IPS-18c (cell line): ENCODE data around the gene HFM1.
"Not testable (repeated sequence)": the region's sequence is repeated elsewhere in the genome, so short reads cannot be mapped to it uniquely, and the experiment has no call there.

Experiments
- H3K4me3 ChIP-seq: 2 replicates; pipeline ENCODE4 v1.7.0; 2013; ENCODE audit warnings: low read depth, mild to moderate bottlenecking, low read length, moderate library complexity; ENCODE audit not compliant: insufficient read depth
- H3K9me3 ChIP-seq: one replicate; pipeline ENCODE4 v1.6.1; 2013; ENCODE audit warnings: mild to moderate bottlenecking, low read length, moderate library complexity; ENCODE audit not compliant: control insufficient read depth, insufficient read depth

The HFM1 gene

DNA sequence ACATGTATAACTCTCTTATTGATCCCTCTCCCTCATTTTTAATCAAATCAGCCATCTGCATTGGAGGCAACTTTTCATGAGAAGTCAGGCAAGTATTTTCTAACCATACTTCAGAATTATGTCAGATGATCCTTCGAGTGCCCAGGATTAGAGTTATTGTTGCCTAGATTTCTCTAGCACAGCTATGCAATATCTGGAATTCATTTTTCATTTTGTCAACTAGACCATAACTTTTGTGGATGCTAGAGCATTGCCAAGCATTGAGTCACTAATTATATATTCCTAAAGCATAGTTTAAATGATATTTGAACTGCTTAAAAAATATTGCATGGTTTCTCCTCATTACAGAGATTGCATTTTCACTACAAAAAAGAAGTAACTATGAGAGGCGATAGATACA, 21.2 kb downstream of the HFM1 start:
- Histone ChIP-seq H3K9me3 (no peaks in the 10 kb centered on the region), H3K4me3 (no peak overlapping the region)

DNA sequence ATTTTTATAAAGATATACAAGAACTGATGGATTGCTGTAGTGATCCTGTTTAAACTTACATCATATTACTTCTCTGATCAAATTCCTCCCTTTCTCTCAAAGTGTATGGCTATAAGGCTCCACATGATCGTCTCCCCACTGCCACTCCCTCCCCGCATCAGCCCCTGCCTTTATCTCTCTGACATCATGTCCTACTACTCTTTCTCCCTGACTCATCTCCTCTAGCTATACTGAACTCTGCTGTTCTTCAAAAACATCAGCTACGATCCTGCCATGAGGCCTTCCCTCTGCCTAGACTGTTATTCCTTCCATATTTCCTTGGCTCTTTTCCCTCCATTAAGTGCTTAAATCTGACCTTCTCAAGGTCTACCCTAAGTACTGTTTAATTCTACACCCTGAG, 22.8 kb downstream of the HFM1 start:
- Histone ChIP-seq H3K9me3 (no peaks in the 10 kb centered on the region), H3K4me3 (no peak overlapping the region)

GRCh38 chr1:91374086-91374485, 30.6 kb downstream of the HFM1 start:
- Histone ChIP-seq H3K4me3 (no peak overlapping the region), H3K9me3 (no peaks in the 10 kb centered on the region)

DNA sequence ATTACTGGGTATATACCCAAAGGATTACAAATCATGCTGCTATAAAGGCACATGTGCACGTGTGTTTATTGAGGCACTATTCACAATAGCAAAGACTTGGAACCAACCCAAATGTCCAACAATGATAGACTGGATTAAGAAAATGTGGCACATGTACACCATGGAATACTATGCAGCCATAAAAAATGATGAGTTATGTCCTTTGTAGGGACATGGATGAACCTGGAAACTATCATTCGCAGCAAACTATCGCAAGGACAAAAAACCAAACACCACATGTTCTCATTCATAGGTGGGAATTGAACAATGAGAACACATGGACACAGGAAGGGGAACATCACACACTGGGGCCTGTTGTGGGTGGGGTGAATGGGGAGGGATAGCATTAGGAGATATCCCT, 32.4 kb downstream of the HFM1 start:
- not testable (repeated sequence) for H3K4me3 ChIP-seq, H3K9me3 ChIP-seq

DNA sequence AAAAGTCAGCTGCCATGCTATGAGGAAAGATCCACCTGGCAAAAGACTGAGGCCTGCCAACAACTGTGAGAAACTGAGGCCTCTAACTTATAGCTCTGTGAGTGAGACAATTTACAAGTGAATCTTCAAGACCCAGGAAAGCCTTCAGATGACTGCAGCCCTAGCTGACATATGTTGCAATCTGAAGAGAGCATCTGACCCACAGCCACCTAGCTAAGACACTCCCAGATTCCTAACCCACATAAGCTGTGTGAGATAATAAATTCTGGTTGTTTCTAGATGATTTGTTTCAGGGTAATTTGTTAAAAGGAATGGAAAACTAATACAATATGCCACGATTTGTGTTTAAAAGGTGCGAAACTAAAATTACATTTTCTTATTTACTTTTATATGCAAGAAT, 55.1 kb downstream of the HFM1 start:
- H3K9me3 ChIP-seq = no peaks in the 10 kb centered on the region
- no peak overlapping the region for H3K4me3 ChIP-seq

- Histone ChIP-seq H3K9me3 (no peaks in the 10 kb centered on the region), H3K4me3 (no peak overlapping the region)
These were observed 57.8 kb downstream of the HFM1 start for GRCh38 chr1:91346824-91347223.

GRCh38 chr1:91345395-91346005, 59.1 kb downstream of the HFM1 start:
- H3K4me3 ChIP-seq = no peak overlapping the region
- no peaks in the 10 kb centered on the region for H3K9me3 ChIP-seq

DNA sequence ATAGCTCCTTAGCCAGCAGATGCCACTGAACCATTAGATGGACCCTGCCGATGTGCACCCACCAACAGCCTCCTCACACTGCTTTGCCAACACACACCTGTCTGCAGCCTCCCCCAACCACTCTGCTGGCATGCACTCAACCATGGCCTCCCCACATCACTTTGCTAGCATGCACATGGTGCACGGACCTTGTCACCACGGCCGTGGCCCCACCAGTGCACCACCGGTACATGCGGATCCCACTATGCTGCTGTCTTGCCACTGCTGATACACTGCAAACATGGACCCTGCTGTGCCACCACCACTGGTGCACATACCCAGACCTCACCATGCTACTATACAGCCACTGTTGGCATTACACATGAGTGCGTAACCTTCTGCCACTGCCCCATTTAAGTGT, 66.1 kb downstream of the HFM1 start:
- Histone ChIP-seq H3K4me3 (no peak overlapping the region), H3K9me3 (no peaks in the 10 kb centered on the region)

- H3K9me3 ChIP-seq = no peaks in the 10 kb centered on the region
- H3K4me3 ChIP-seq = no peak overlapping the region
These were observed 69.0 kb downstream of the HFM1 start for GRCh38 chr1:91335603-91336002.

GRCh38 chr1:91334856-91335255, 69.8 kb downstream of the HFM1 start:
- no peaks in the 10 kb centered on the region for H3K9me3 ChIP-seq

DNA sequence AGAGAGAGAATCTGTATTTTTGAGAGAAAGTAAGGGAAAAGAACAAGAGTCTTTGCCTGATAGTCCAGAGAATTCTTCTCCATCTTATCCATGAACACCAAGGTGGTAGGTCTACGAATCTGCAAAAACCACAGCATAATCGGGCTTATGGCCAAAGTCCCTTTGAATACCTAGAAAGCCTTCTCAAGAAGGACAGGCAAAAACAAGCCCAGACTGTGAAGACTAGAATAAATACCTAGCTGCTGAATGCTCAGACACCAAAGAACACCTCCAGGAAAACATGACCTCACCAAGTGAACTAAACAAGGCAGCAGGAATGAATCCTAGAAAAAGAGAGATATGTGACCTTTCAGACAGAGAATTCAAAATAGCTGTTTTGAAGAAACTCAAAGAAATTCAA, 79.2 kb downstream of the HFM1 start:
- Histone ChIP-seq H3K9me3 (no peaks in the 10 kb centered on the region), H3K4me3 (no peak overlapping the region)

More at GRCh38 chr1:91334856-91335255, 69.8 kb downstream of the HFM1 start:
- no peak overlapping the region for H3K4me3 ChIP-seq

DNA sequence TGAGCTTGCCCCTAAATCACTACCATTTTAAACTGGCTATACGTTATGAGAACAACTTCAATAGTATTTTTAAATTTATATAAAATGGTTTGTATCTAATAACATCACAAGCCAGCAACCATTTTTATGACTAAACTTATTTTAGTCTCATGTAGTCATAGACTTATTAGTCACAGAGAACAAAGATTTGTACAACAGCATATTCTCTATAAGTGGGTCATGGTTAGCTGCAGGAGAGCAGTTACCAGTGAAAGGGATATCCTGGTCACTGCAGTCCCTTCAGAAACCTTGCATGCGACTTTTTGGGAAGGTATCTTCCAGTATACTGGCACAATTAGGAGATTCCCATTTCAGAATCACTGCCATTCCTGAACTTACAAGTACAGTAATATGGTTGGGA, 90.0 kb downstream of the HFM1 start:
- Histone ChIP-seq H3K9me3 (no peaks in the 10 kb centered on the region), H3K4me3 (no peak overlapping the region)

GRCh38 chr1:91311672-91312071, 93.0 kb downstream of the HFM1 start:
- Histone ChIP-seq H3K9me3 (peaks cover 3% of the 10 kb centered on the region), H3K4me3 (no peak overlapping the region)

DNA sequence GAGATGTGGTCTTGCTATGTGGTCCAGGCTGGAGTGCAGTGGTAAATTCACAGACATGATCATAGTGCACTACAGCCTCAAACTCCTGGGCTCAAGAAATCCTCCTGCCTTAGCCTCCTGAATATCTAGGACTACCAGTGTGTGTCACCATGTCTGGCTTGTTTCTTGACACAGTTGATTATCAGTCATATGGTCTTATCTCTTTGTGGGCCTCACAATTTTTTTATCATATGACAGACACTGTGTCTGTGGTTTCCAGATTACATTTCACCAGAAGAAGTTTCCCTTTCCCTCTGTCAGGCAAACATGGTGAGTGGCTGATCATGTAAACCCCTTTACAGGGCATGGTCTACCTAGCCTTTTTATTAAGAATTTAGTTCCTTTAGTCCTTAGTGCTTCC, 96.1 kb downstream of the HFM1 start:
- H3K9me3 ChIP-seq = peaks cover 3% of the 10 kb centered on the region
- no peak overlapping the region for H3K4me3 ChIP-seq

GRCh38 chr1:91307784-91308409, 96.7 kb downstream of the HFM1 start:
- Histone ChIP-seq H3K9me3 (peaks cover 3% of the 10 kb centered on the region), H3K4me3 (no peak overlapping the region)

DNA sequence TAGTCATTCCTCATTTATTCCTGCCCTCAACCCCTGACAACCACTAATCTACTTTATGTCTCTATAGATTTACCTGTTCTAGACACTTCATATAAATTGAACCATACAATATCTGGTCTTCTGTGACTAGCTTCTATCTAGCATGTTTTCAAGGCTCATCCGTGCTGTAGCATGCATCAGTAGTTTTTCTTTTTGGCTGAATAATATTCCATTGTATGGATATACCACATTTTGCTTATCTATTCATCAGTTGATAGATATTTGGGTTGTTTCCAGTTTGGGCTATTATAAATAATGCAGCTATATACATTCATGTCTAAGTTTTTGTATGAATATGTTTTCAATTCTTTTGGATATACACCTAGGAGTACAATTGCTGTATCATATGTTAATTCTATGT, 101.5 kb downstream of the HFM1 start:
- Histone ChIP-seq H3K9me3 (peaks cover 3% of the 10 kb centered on the region), H3K4me3 (no peak overlapping the region)

DNA sequence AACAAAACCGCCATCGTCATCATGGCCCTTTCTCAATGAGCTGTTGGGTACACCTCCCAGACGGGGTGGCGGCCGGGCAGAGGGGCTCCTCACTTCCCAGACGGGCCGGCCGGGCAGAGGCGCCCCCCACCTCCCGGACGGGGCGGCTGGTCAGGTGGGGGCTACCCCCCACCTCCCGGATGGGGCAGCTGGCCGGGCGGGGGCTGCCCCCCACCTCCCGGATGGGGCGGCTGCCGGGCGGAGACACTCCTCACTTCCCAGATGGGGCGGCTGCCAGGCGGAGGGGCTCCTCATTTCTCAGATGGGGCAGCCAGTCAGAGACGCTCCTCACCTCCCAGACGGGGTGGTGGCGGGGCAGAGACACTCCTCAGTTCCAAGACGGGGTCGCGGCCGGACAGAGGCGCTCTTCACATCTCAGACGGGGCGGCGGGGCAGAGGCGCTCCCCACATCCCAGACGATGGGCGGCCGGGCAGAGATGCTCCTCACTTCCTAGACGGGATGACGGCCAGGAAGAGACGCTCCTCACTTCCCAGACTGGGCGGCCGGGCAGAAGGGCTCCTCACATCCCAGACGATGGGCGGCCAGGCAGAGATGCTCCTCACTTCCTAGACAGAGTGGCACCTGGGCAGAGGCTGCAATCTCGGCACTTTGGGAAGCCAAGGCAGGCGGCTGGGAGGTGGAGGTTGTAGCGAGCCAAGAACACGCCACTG, 115.6 kb downstream of the HFM1 start:
- H3K9me3 ChIP-seq, H3K4me3 ChIP-seq: not testable (repeated sequence)

DNA sequence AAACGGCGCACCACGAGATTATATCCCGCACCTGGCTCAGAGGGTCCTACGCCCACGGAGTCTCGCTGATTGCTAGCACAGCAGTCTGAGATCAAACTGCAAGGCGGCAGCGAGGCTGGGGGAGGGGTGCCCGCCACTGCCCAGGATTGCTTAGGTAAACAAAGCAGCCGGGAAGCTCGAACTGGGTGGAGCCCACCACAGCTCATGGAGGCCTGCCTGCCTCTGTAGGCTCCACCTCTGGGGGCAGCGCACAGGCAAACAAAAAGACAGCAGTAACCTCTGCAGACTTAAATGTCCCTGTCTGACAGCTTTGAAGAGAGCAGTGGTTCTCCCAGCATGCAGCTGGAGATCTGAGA, 117.7 kb downstream of the HFM1 start:
- not testable (repeated sequence) for H3K4me3 ChIP-seq, H3K9me3 ChIP-seq
